Gastrocnemius medialis (tissue), 4 donors: ENCODE measurements around the gene ITPR3.

Experiments used
- CTCF ChIP-seq, 5 experiments: fragments of 450-650 bp in 3 of 5; fragments of 200-600 bp in 2 of 5; sonication (generic) in 2 of 5; IDR thresholded peaks in 4 of 5; conservative IDR thresholded peaks in 1 of 5; 1 replicate in 4 of 5; 2 replicates in 1 of 5; pipeline ENCODE4 v1.5.1; 2016 to 2019; ENCODE audit warnings: antibody characterized with exemption in 5 of 5, mild to moderate bottlenecking in 3 of 5, moderate library complexity in 3 of 5
- POLR2A ChIP-seq, 2 donors: fragments of 450-650 bp; IDR thresholded peaks; one replicate each; pipeline ENCODE4 v1.6.1; 2017; ENCODE audit warnings: antibody characterized with exemption in 2 of 2, mild to moderate bottlenecking in 2 of 2, moderate library complexity in 2 of 2

- TF ChIP-seq CTCF (IDR thresholded peaks at IDR 0.05 in 4 of 5, conservative IDR thresholded peaks at IDR 0.05 in 1 of 5): peak in 2 of 5 experiments; percentile 21 to 27
- TF ChIP-seq POLR2A (IDR thresholded peaks at IDR 0.05): no peak
Measured at GRCh38 chr6:33583591-33584155, 37.4 kb upstream of the ITPR3 start.
